Stimulated activated CD8-positive, alpha-beta memory T cell treated with anti-CD3 and anti-CD28 coated beads, Interleukin-2, amount 100 ng/mL, for 1 hour (primary cell): ENCODE data around the gene LSR.

Experiments used
- DNase-seq, 2 donors: peaks; one replicate each; pipeline ENCODE4 v3.0.0-alpha.2; 2020; ENCODE audit warnings: low read depth in 2 of 2

LSR gene

DNA sequence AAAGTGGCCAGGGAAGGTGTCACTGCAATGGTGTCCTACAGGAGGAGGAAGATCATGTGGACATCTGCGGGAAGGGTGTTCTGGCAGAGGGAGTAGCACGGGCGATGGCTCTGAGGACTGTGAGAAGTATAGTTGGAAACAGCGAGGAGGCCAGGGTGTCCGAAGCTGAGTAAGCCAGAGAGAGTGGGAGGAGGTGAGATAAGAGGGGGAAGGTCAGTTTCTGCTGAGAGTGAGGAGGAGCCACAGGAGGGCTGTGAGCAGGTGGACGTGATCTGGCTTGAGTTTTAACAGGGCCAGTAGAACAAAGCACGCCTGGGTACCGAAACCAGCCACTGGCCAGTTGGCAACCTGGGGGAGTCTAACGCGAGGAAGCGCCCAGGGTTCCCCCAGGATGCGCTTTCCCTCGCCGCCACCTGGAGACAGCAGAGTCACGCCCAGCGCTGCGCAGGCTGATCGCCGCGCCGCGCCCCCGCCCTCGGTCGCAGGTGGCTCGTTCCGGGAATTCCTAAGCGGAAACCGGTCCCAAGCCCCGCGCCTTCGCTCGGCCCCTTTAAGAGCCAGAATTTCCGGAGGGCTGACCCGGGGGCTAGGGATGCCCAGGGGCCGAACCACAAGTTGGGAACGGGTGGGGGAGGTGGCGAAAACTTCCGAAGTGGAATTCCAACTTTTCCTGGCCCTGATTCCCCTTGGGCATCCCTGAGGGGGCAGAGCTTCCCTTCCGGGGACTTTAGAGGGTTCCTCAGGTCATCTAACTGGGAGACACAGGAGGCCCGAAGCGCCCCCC, 1.1 kb upstream of the LSR start:
- peak in 1 of 2 donors; percentile 39 for DNase-seq

DNA sequence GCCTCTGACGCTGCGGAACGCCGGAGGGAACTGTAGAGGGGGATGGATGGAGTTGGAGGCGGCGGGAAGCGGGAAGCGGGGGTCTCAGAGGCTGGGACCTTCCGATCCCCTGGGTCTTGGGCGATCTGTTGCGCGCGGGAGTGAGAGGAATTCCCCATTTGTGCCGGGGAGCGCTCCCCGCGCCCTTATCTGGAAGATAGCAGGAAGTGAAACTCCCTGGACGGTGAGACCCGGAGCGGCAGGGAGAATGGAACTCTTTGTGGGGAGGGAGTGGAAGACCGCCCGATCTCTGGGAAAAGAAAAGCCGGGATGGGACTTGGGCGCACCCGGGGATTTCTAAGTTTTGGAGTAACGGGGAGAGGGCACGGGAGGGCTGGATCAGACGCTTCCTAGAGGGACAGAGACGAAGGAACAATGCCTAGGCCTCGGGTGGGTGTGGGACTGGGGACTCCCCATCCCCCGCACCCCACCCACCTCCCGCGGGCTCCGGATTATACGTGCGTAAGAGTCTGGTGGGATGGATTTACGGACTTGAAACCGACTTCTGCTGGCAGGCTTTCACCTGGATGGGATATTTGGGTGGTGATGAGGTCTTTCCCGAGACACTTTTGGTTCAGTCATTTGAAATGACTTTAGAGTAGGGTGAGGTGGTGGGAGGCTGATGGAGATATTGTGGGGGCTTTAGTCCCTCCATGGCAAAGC, 495 bp downstream of the LSR start:
- DNase-seq = no peak

DNA sequence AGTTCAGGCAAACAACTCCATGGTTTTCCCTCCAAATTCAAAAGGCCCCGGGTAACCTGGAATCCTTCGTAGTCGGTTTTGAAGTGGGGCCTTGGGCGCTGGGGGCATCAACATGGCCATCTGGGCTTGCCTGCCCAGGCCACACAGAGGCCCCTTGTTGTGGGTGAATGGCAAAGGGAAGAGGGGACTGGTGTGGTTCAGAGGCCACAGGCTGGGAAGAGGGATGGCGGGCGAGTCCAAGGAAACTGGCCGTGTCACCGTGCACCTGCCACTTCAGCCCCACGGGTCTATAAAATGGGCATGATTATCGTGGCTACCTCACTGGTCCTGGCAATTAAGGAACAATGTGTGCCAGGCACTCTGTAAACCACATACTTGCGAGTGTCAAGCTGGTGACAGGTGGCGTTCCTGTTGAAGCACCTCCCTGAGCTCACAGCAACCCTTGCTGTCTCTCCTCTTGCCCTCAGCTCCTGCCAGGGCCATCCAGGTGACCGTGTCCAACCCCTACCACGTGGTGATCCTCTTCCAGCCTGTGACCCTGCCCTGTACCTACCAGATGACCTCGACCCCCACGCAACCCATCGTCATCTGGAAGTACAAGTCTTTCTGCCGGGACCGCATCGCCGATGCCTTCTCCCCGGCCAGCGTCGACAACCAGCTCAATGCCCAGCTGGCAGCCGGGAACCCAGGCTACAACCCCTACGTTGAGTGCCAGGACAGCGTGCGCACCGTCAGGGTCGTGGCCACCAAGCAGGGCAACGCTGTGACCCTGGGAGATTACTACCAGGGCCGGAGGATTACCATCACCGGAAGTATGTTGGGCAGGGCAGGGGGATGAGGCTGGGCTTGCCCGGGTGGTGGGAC, 1.3 kb downstream of the LSR start:
- no peak for DNase-seq

DNA sequence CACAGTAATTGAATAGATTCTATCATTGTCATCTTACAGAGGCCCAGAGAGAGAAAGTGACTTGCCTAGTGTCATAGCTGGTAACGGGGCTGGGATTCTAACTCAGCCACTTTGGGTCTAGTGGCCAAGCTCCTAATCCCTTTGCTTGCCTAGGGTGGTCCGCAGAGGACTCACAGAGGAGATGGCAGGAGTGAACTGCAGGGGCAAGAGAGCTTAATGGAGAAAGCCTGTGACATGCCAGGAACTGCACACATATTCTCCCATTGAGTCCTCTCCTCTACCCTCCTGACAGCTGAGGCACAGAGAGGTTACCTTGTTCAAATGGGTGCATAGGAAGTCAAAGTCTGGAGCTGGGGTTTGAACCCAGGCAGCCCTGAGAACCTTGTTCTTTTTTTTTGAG, 2.7 kb downstream of the LSR start:
- no peak for DNase-seq

DNA sequence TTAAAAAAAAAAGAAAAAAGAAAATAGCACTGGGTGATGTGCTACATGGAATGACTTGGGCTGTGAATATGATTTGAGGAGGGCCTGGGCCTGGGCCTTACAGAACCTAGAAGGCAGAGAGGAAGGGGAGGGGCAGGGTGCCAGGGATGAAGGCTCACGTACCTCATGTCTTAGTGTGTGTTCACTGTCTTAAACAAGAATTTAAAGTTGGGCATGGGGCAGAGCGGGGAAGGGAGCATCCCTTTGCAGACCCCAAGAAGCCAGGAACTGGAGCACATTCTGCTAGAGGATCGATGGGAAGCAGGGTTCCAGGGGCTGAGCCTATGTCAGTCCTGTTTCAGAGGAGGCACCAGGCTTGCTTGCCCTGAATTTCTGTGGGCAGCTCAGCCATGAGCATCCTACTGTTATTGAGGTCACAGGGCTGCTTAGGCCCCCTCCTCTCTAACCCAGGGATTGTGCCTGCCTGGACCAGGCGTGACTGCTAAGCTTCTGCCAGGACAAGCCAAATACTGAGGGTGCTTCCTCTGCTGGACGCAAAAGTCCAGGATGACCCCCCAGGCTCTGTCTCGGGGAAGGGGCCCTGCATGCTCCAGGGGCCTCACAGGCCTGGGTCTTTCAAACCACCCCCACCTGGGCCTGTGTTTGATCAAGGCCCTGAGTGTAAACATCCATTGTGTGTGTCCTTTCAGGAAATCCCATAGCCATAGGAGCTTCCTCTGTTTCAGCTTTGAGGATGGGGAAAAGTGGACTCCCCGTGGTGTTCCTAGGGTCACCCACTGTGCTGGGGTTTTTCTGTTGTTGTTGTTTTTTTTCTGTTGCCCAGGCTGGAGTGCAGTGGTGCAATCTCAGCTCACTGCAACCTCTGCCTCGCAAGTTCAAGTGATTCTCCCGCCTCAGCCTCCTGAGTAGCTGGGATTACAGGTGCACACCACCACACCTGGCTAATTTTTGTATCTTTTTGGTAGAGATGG, 4.8 kb downstream of the LSR start:
- DNase-seq = no peak

DNA sequence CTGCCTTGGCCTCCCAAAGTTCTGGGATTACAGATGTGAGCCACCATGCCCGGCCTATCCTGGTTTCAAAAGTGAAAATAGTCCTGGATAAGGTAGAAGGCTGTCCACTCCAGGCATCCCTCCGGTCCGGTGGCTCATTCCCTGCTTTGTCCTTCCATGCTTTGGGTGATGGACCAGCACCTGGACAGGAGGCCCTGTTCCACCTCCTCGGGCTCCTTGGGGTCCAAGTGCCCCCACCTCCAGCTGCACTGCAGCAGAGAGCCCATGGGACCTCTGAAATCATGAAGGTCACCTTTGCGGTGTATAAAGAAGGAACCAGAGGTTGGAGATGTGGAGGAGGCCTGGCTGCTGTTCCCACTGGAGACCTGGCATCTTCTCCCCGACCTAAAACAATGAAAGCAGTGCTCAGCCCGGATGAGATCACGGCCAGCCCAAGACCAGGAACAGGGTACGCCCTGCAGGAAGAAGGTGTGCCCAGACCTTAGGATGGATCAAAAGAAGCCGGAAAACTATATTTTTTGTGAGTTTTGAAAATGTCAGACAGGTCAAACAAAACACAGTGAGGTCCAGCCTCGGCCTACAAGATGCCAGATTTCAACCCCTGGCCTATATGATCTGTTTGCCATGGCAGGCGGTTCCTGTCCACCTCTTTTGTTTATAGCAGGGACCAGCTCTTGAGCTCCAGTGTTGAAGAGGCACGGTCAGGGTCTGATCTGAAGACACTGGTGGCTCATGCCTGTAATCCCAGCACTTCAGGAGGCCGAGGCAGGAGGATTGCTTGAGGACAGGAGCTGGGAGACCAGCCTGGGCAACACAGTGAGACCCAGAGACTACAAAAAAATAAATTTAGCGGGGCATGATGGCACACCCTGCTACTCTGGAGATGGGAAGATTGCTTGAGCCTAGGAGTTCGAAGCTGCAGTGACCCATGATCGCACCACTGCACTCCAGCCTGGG, 5.8 kb downstream of the LSR start:
- no peak for DNase-seq

DNA sequence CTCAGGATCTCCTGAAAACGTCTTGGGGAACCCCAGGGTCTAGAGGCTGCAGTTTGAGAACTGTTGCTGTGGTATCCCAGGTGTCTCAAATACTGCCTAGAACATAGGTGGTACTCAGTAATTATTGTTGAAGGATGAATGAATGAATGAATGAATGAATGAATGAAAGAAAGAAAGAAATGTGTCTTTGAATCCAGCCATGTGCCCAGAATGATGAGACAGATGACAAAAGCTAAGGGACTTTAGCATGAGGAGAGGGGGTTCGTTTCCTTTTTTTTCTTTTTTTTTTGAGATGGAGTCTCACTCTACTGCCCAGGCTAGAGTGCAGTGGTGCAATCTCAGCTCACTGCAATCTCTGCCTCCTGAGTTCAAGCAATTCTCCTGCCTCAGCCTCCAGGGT, 7.8 kb downstream of the LSR start:
- DNase-seq = no peak

DNA sequence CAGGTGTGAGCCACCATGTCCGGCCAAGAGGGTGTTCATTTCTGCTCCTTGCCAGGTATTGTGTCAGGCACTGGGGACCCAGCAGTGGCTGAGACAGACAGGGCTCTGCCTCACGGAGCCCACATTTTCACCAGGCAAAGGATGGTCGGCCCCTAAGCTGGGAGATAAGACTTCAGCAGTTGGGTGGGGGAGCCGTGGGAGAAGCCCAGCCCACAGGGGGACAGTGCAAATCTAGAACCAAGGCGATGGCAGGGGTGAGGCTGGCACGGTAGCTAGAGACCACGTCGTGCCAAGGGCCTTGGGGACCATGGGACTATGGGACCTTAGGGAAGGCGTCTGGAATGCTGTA, 8.3 kb downstream of the LSR start:
- DNase-seq = no peak

DNA sequence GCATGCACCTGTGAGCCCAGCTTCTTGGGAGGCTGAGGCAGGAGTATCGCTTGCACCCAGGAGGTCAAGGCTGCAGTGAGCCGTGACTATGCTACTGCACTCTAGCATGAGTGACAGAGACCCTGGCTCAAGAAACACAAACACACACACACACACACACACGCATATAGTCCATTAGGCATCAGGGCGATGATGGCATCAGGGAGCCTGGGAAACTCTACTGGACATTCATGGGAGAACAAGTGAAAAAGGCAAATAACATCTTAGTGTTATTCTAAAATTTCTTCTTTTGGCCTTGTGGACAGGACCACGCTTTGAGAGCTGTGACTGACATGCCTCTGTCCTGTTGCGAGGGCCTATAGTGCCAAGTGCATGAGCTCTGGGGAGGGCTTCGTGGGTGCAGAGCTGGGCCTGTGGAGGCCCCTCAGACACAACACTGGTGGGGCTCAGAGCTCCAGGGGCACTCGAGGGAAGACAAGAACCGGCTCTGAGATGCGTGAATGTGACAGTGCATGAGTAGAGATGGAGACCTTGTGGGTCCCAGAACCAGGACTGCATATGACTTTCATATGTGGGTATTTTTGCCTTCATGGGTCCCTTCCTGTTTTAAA, 12.0 kb downstream of the LSR start:
- no peak for DNase-seq

DNA sequence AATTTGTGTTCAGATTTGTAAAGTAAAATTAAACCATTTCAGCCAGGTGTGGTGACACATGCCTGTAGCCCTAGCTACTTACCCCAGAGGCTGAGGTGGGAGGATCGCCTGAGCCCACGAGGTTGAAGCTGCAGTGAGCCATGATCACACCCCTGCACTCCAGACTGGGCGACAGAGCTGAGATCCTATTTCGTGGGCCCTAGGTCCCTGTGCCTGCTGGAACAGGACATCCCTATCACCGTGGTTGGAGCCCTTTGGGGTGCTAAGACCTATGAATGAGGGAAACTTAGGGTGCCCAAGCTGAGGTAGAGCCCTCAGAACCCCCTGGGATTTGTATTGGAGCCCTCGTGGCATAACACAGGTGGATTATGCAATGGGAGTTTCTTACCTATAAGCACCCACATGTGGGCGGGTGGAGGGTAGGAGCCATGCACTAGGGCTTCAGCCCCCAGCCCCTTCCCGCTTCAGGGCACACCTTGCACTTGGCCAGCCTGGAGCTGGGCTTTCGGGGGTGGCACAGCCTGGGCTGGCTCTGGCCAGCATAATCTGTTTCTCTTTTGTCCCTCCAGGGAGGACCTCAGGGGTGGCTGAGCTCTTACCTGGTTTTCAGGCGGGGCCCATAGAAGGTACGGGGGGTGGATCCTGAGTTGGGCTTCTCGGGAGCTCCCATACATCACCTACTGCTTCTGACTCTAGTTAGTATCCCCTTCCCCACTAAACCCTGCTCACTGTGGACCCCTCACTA, 12.7 kb downstream of the LSR start:
- DNase-seq = no peak

DNA sequence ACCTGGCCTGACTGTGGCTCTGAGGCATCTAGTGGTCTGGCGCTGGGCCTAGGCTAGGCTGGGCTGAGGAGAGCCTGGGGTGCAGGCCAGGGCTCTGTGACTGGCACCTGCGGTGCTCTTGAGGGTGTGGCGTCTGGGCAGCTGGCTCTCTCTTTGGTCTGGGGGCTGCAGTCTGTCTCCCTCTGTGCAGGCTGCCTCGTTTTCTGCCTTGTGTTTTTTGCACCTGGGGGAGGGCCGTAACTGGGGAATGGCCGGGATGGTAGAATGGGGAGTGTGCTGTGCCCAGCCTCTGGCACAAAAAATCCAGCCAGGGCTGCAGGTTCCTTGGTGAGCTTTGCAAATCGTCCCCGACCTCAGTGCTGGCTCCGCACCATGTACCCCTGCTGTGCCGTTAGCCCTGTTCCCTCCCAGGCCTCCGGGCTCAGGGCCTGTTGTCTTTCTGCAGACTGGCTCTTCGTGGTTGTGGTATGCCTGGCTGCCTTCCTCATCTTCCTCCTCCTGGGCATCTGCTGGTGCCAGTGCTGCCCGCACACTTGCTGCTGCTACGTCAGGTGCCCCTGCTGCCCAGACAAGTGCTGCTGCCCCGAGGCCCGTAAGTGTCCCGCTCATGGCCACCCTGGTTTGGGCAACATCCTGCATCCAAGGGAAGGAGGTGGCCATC, 13.4 kb downstream of the LSR start:
- DNase-seq = no peak

DNA sequence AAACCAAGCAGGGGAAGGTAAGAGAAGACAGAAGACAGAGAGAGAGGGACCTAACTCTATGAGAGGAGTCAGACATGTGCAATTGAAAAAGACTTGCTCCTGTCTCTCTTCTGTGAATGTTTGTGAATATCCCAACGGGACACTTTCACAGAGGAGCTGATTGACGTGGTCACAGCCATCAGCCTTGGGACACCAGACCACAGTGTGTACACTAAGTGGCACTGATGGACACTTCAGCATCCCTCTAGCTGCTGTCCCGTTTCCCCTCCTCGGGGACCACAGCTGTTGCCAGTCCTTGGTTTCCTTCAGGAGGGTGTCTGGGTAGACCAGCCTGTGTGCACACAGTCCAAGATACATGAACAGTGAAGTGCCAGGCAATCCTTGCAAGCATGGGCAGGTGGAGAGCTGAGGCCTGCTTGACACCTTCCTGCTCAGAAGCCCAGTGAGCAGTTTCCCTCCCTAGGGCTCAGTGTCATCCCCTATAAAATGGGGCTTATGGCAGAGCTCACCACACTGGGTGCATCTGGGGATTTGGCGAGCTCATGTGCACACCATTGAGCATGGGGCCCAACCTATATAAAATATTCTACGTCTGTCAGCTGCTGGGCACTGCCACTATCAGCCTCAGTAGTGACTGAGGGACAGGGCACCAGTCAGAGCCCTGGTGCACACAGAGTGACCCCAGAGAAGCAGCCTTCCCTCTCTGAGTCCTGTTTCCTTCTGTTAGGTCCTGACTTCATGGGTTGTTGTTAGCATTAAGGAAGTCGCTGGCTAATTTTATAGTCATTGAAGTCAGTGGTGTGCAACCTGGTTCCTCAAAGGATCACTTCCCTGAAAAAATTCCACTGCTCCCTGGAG, 15.7 kb downstream of the LSR start:
- no peak for DNase-seq

DNA sequence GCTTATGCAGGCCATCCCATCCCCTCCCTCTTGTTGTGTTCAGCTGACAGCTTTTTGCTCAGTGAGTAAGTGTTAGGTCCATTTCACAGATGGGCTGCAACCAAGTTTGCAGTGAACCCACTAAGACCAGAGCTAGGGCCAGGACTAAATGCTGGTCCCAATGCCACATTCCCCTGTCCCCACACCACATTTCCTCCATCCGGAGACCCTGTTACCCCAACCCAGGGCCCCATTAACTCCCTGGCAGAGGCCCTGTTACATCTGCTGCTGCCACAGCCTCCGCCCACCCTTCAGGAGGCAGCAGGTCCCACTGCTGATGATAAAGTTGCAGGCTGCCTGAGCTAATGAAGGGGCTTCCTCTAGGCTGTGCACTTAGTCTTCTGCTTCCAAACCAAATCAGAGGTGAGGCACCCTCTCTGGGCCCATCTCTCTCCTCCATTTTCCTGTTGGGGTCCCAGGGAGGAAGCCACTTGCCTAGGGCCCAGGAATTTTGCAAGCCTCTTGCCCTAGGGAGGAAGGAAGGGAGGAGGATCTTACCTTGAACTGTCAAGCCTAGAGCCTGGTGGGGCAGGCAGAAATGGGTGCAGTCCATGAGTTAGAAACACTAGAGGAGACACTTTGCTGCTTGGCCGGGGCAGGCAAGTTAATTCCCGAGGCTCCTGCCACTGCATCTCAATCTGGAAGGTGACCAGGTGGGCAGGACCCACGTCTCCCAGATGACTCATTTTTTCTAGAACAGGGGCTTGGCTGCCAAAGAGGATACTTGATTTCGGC, 16.5 kb downstream of the LSR start:
- no peak for DNase-seq

DNA sequence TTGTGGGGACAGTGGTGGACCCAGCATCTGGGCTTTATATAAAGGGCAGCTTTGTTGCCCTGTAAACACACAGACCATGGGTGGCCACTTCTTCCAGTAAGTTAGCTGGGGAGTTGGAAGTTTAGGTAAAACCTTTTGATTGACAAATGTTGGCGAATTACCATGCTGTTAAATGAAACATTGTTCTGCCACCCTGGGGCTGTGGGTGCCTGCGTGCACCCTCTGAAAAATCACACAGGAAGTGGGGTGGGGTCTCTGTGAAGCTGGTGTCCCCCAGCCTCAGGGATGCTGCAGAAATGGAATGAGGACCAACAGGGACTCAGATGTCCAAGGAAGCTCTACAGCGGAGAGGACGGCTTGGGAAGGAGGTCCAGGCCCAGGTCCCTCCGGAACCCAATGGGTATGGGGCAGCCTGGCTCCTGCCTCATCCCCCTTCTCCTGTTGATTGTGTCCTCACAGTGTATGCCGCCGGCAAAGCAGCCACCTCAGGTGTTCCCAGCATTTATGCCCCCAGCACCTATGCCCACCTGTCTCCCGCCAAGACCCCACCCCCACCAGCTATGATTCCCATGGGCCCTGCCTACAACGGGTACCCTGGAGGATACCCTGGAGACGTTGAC, 17.2 kb downstream of the LSR start:
- DNase-seq = no peak

DNA sequence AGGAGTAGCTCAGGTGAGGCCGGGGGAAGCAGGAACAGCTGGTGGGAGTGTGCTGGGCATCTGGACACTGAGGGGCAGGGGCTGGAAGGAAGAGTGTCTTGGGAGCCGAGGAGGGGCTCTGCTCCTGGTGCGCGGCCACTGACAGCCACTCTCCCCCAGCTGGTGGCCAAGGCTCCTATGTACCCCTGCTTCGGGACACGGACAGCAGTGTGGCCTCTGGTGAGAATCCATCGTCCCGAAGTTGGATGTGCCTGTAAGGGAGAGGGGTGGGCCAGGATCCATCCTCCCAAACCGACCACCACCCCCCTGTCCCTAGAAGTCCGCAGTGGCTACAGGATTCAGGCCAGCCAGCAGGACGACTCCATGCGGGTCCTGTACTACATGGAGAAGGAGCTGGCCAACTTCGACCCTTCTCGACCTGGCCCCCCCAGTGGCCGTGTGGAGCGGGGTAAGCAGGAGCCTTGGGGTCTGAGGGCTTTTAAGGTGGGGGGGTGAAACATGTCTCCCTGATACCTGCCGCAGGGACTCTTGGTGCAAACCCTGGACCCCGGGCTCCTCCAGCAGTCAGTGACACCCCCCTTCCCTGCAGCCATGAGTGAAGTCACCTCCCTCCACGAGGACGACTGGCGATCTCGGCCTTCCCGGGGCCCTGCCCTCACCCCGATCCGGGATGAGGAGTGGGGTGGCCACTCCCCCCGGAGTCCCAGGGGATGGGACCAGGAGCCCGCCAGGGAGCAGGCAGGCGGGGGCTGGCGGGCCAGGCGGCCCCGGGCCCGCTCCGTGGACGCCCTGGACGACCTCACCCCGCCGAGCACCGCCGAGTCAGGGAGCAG, 17.9 kb downstream of the LSR start:
- DNase-seq = no peak
